Keratinocyte (primary cell): ENCODE data around the gene C10orf71. TPM values are rescaled to one million over a fixed set of nuclear protein-coding genes. Genes with fewer than 3 reads are reported as not detected.

Experiments used
- DNase-seq: peaks from one replicate; pipeline ENCODE4 v3.0.0-alpha.2; 2011; ENCODE audit warnings: low read depth, missing footprints, low spot score
- FAIRE-seq: peaks from 2 replicates; lab custom pipeline; 2011; peaks lifted over from hg19 to GRCh38; lab: Jason Lieb, UNC
- H2AFZ ChIP-seq: 2 replicates; pipeline ENCODE4 v1.6.0; 2012; ENCODE audit warnings: low read length, control low read depth, inconsistent platforms; ENCODE audit not compliant: control insufficient read depth
- H3K27ac ChIP-seq: 2 replicates; pipeline ENCODE4 v1.5.1; 2011; ENCODE audit warnings: low read length; ENCODE audit not compliant: control insufficient read depth, insufficient read depth
- H3K27me3 ChIP-seq: 3 replicates; pipeline ENCODE4 v1.6.0; 2011; ENCODE audit warnings: low read length; ENCODE audit not compliant: control insufficient read depth, insufficient read depth; ENCODE audit errors: extremely low read depth
- H3K36me3 ChIP-seq, 2 experiments: 2 replicates in 1 of 2; 3 replicates in 1 of 2; pipeline ENCODE4 v1.5.1; 2011; ENCODE audit warnings: low read length in 2 of 2, mild to moderate bottlenecking in 1 of 2; ENCODE audit not compliant: control insufficient read depth in 2 of 2, insufficient read depth in 2 of 2; ENCODE audit errors: extremely low read depth in 1 of 2
- H3K4me1 ChIP-seq: 3 replicates; pipeline ENCODE4 v1.5.1; 2011; ENCODE audit warnings: low read length; ENCODE audit not compliant: control insufficient read depth, insufficient read depth; ENCODE audit errors: extremely low read depth
- H3K4me2 ChIP-seq: 3 replicates; pipeline ENCODE4 v1.6.0; 2011; ENCODE audit warnings: low read depth, low read length; ENCODE audit not compliant: control insufficient read depth, insufficient read depth; ENCODE audit errors: extremely low read depth
- H3K4me3 ChIP-seq, 3 experiments: fragments of 200-600 bp in 1 of 3; sonication (generic) in 1 of 3; 2 replicates in 2 of 3; 3 replicates in 1 of 3; pipeline ENCODE4 v1.5.1; 2011 to 2016; ENCODE audit warnings: low read length in 3 of 3, mild to moderate bottlenecking in 3 of 3, control low read depth in 2 of 3, inconsistent platforms in 1 of 3, low read depth in 1 of 3, mixed read lengths in 1 of 3, mixed run types in 1 of 3, moderate library complexity in 1 of 3; ENCODE audit not compliant: control insufficient read depth in 2 of 3, insufficient read depth in 2 of 3; ENCODE audit errors: extremely low read depth in 1 of 3
- H3K79me2 ChIP-seq: 2 replicates; pipeline ENCODE4 v1.6.0; 2012; ENCODE audit warnings: low read length; ENCODE audit not compliant: control insufficient read depth, insufficient read depth
- H3K9ac ChIP-seq: 3 replicates; pipeline ENCODE4 v1.6.0; 2011; ENCODE audit warnings: low read length; ENCODE audit not compliant: control insufficient read depth, insufficient read depth; ENCODE audit errors: extremely low read depth
- H3K9me1 ChIP-seq: 3 replicates; pipeline ENCODE4 v1.6.0; 2011; ENCODE audit warnings: low read length; ENCODE audit not compliant: control insufficient read depth, insufficient read depth; ENCODE audit errors: extremely low read depth
- H3K9me3 ChIP-seq: 2 replicates; pipeline ENCODE4 v1.5.1; 2012; ENCODE audit warnings: low read depth, low read length; ENCODE audit not compliant: control insufficient read depth
- H4K20me1 ChIP-seq: 3 replicates; pipeline ENCODE4 v1.6.0; 2011; ENCODE audit warnings: low read length; ENCODE audit not compliant: control insufficient read depth, insufficient read depth; ENCODE audit errors: extremely low read depth
- CTCF ChIP-seq, 3 experiments: IDR thresholded peaks in 1 of 3; conservative IDR thresholded peaks in 1 of 3; optimal IDR thresholded peaks in 1 of 3; 2 replicates in 2 of 3; 3 replicates in 1 of 3; pipeline versions ENCODE3 to v1.5.1; 2011; ENCODE audit warnings: low read length in 3 of 3, mild to moderate bottlenecking in 3 of 3, moderate library complexity in 2 of 3, control low read depth in 1 of 3, inconsistent platforms in 1 of 3; ENCODE audit not compliant: insufficient read depth in 2 of 3; ENCODE audit errors: extremely low read depth in 1 of 3
- EZH2 ChIP-seq: IDR thresholded peaks from one replicate; pipeline ENCODE4 v1.6.1; 2012; ENCODE audit warnings: inconsistent platforms, mild to moderate bottlenecking, low read length, moderate library complexity
- dilution Hi-C: fragments of 300-500 bp; cut with MboI; formaldehyde crosslinking; loops from one replicate; pipeline ENCODE4 v1.7.0; 2020; ENCODE audit warnings: low sequenced_read_pairs; ENCODE audit not compliant: extremely low pct_ligation_motif_present
- polyA plus RNA-seq, 5 experiments: library from polyadenylated mRNA; depleted of rRNA in 3 of 5; stranded (reverse) in 3 of 5; stranded (forward) in 1 of 5; unstranded in 1 of 5; fragments of >200 nt; gene quantifications; 1 replicate in 1 of 5; 2 replicates in 3 of 5; 3 replicates in 1 of 5; pipeline versions ENCODE4 v1.2.1 to v1.2.3, GENCODE V29; 2011 to 2012; ENCODE audit warnings: missing spikeins in 2 of 5, low read depth in 1 of 5, low replicate concordance in 1 of 5

The C10orf71 gene
- polyA plus RNA-seq, 1 donor (not counting 4 experiments of a cell fraction or from before 2014, with no cell fraction given): not detected

GRCh38 chr10:49296382-49296781 lies 2.6 kb upstream of the C10orf71 start:
- Histone ChIP-seq H2AFZ (no peak overlapping the region), H3K9me1 (no peaks in the 10 kb centered on the region), H3K9me3 (no peaks in the 10 kb centered on the region), H3K4me3 (no peak overlapping the region), H3K4me1 (no peaks in the 10 kb centered on the region), H3K4me2 (no peak overlapping the region), H3K36me3 (no peaks in the 10 kb centered on the region), H3K27me3 (no peaks in the 10 kb centered on the region), H3K9ac (no peak overlapping the region), H3K27ac (no peak overlapping the region), H3K79me2 (no peaks in the 10 kb centered on the region), H4K20me1 (no peaks in the 10 kb centered on the region)
- dilution Hi-C loops: no loop called here
- no peak for DNase-seq
- no peak for TF ChIP-seq EZH2
- TF ChIP-seq CTCF (optimal IDR thresholded peaks at IDR 0.05 in 1 of 3, IDR thresholded peaks at IDR 0.05 in 1 of 3, conservative IDR thresholded peaks at IDR 0.05 in 1 of 3; ENCODE audit: extremely low read depth in 1 of 3, insufficient read depth in 2 of 3, low read length in 3 of 3): no peak
- no peak for FAIRE-seq

GRCh38 chr10:49296836-49297235 lies 2.1 kb upstream of the C10orf71 start:
- dilution Hi-C loops: no loop called here
- H3K4me2 ChIP-seq: no peak overlapping the region
- no peaks in the 10 kb centered on the region for H3K9me3 ChIP-seq
- no peaks in the 10 kb centered on the region for H3K9me1 ChIP-seq
- H4K20me1 ChIP-seq: no peaks in the 10 kb centered on the region
- H3K36me3 ChIP-seq: no peaks in the 10 kb centered on the region
- no peak for DNase-seq
- H3K27me3 ChIP-seq: no peaks in the 10 kb centered on the region
- FAIRE-seq: no peak
- no peak for TF ChIP-seq EZH2
- no peak for TF ChIP-seq CTCF (optimal IDR thresholded peaks at IDR 0.05 in 1 of 3, IDR thresholded peaks at IDR 0.05 in 1 of 3, conservative IDR thresholded peaks at IDR 0.05 in 1 of 3; ENCODE audit: extremely low read depth in 1 of 3, insufficient read depth in 2 of 3, low read length in 3 of 3)
- no peaks in the 10 kb centered on the region for H3K4me1 ChIP-seq
- H3K4me3 ChIP-seq: no peak overlapping the region
- H3K79me2 ChIP-seq: no peaks in the 10 kb centered on the region
- H3K9ac ChIP-seq: no peak overlapping the region
- H3K27ac ChIP-seq: no peak overlapping the region
- no peak overlapping the region for H2AFZ ChIP-seq
